Measurements from ENCODE around the gene SNX27. TPM values are rescaled to one million over a fixed set of nuclear protein-coding genes. Genes with fewer than 3 reads are reported as not detected.

The SNX27 gene
- total and polyA plus RNA-seq, 7 donors: 10.7 to 47.2 (median 41.0) TPM

- intact Hi-C loops (cut with DNase I): no loop called here
These were observed 32.9 kb upstream of the SNX27 start for GRCh38 chr1:151578941-151579340.

GRCh38 chr1:151579436-151580225 is 32.2 kb upstream of the SNX27 start:
- no peaks in the 10 kb centered on the region for H3K4me1 ChIP-seq
- DNase-seq (no peak), ATAC-seq (no peak)
- no peak overlapping the region for H3K4me3 ChIP-seq
- WGBS, 3 donors: 77 to 83% (median 80%) methylated on average over 8 of the region's 8 CpGs
- intact Hi-C loops (cut with DNase I): no loop called here
- no peak for TF ChIP-seq CTCF (IDR thresholded peaks at IDR 0.05)
- H3K27ac ChIP-seq: no peak overlapping the region
- peaks cover 0 to 14% of the 10 kb centered on the region in 2 donors for H3K36me3 ChIP-seq (ENCODE audit: insufficient read depth in 1 of 2, low read depth in 1 of 2)
- no peaks in the 10 kb centered on the region for H3K27me3 ChIP-seq (ENCODE audit: insufficient read depth in 3 of 3, low read length in 2 of 3)
- H3K9me3 ChIP-seq: no peaks in the 10 kb centered on the region

More at GRCh38 chr1:151578941-151579340, 32.9 kb upstream of the SNX27 start:
- no peaks in the 10 kb centered on the region for H3K27me3 ChIP-seq (ENCODE audit: insufficient read depth in 3 of 3, low read length in 2 of 3)
- ATAC-seq: no peak
- WGBS, 3 donors: 90 to 100% (median 100%) methylated on average over 1 of the region's 1 CpG
- no peak for TF ChIP-seq CTCF (IDR thresholded peaks at IDR 0.05)
- no peak overlapping the region for H3K4me3 ChIP-seq
- no peak overlapping the region for H3K27ac ChIP-seq
- no peaks in the 10 kb centered on the region for H3K4me1 ChIP-seq
- DNase-seq: no peak
- peaks cover 0 to 17% of the 10 kb centered on the region in 2 donors for H3K36me3 ChIP-seq (ENCODE audit: insufficient read depth in 1 of 2, low read depth in 1 of 2)
- no peaks in the 10 kb centered on the region for H3K9me3 ChIP-seq

DNA sequence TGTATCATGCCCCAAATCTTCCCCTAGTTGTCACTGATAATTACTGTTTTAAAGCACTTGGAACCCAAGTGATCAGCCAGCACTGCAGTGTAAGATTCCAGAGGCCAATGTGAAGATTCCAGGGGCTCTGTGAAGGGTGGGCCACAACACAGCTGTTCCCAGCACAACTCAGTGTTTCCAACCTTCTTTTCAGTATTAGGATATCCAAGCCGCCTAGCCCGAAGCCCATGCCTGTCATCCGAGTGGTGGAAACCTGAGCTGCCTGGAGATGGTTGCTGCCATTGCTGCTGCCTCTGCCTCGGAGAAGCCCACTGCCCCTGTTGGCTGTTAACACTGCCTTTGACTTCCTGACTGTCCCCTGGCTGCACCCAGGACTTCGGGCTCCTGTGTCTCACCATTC is 30.4 kb upstream of the SNX27 start:
- WGBS, 3 donors: 38 to 49% (median 47%) methylated on average over 5 of the region's 5 CpGs
- no peak for TF ChIP-seq CTCF (IDR thresholded peaks at IDR 0.05)
- no peaks in the 10 kb centered on the region for H3K9me3 ChIP-seq
- H3K4me3 ChIP-seq: no peak overlapping the region
- H3K27ac ChIP-seq: no peak overlapping the region
- no peak for DNase-seq
- H3K36me3 ChIP-seq (ENCODE audit: insufficient read depth in 1 of 2, low read depth in 1 of 2): peaks cover 0 to 3% of the 10 kb centered on the region in 2 donors
- ATAC-seq: no peak
- no peaks in the 10 kb centered on the region for H3K27me3 ChIP-seq (ENCODE audit: insufficient read depth in 3 of 3, low read length in 2 of 3)
- intact Hi-C loops (cut with DNase I): no loop called here
- H3K4me1 ChIP-seq: no peaks in the 10 kb centered on the region

DNA sequence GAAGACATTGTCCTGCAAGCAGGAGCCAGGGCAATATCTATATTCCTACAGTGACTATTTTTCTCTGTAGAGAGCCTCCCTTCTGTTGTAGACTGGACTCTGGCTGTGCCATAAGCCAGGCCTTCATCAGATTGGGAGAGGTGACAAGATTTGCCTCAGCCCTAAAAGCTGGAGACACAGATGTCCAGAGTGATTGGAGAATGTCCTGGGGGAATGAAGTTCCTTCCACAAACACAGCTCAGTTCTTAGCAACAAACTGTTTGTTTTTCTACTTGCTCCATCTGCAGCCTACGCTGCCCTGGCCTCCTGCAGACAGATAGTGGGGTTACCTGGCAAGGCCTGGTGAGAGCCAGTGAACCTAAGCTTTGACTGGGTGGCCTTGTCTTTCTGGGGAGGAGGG is 29.9 kb upstream of the SNX27 start:
- Histone ChIP-seq H3K27ac (no peak overlapping the region), H3K27me3 (ENCODE audit: insufficient read depth in 3 of 3, low read length in 2 of 3) (no peaks in the 10 kb centered on the region)
- no peak for DNase-seq

More for the DNA sequence above, 29.9 kb upstream of the SNX27 start:
- Histone ChIP-seq H3K4me1 (no peaks in the 10 kb centered on the region), H3K4me3 (no peak overlapping the region), H3K9me3 (no peaks in the 10 kb centered on the region), H3K36me3 (ENCODE audit: insufficient read depth in 1 of 2, low read depth in 1 of 2) (peaks cover 0 to 3% of the 10 kb centered on the region in 2 donors)
- 60 to 65% (median 63%) methylated on average over 1 of the region's 1 CpG for WGBS, 3 donors
- ATAC-seq: peak in 1 of 4 donors; percentile 17
- intact Hi-C loops (cut with DNase I): no loop called here
- TF ChIP-seq CTCF (IDR thresholded peaks at IDR 0.05): no peak

All from psoas muscle (tissue), 8 donors.